Measurements from ENCODE around the gene ECE1. TPM values are rescaled to one million over a fixed set of nuclear protein-coding genes. Genes with fewer than 3 reads are reported as not detected.
"Not testable (repeated sequence)": the region's sequence is repeated elsewhere in the genome, so short reads cannot be mapped to it uniquely, and the experiment has no call there.

The ECE1 gene
- total and polyA plus RNA-seq, 10 of the 15 experiments (the other 5 are each of a cell fraction or from before 2014, with no cell fraction given): 0.97 to 81.0 (median 37.0) TPM

DNA sequence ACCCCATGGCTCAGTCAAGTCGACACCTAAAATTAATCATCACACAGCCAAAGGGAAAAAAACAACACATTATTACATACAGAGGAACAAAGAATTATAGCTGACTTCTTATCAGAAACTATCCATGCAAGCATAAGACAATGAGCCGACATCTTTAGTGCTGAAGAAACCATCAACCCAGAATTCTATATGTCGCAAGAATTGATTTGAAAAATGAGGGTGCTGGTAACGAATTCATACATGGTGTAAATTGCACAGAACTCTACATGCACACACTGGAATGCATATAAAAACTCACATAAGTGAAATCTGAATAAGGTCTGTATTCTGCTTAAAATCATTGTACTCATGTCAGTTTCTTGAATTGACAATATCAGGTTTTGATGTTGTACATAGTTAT is 88.6 kb downstream of the ECE1 start:
- no peak for TF ChIP-seq BMI1 (IDR thresholded peaks at IDR 0.05; ENCODE audit: borderline replicate concordance)
- TF ChIP-seq, protein P1, sequence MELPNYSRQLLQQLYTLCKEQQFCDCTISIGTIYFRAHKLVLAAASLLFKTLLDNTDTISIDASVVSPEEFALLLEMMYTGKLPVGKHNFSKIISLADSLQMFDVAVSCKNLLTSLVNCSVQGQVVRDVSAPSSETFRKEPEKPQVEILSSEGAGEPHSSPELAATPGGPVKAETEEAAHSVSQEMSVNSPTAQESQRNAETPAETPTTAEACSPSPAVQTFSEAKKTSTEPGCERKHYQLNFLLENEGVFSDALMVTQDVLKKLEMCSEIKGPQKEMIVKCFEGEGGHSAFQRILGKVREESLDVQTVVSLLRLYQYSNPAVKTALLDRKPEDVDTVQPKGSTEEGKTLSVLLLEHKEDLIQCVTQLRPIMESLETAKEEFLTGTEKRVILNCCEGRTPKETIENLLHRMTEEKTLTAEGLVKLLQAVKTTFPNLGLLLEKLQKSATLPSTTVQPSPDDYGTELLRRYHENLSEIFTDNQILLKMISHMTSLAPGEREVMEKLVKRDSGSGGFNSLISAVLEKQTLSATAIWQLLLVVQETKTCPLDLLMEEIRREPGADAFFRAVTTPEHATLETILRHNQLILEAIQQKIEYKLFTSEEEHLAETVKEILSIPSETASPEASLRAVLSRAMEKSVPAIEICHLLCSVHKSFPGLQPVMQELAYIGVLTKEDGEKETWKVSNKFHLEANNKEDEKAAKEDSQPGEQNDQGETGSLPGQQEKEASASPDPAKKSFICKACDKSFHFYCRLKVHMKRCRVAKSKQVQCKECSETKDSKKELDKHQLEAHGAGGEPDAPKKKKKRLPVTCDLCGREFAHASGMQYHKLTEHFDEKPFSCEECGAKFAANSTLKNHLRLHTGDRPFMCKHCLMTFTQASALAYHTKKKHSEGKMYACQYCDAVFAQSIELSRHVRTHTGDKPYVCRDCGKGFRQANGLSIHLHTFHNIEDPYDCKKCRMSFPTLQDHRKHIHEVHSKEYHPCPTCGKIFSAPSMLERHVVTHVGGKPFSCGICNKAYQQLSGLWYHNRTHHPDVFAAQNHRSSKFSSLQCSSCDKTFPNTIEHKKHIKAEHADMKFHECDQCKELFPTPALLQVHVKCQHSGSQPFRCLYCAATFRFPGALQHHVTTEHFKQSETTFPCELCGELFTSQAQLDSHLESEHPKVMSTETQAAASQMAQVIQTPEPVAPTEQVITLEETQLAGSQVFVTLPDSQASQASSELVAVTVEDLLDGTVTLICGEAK (IDR thresholded peaks at IDR 0.05; ENCODE audit: borderline replicate concordance): no peak

DNA sequence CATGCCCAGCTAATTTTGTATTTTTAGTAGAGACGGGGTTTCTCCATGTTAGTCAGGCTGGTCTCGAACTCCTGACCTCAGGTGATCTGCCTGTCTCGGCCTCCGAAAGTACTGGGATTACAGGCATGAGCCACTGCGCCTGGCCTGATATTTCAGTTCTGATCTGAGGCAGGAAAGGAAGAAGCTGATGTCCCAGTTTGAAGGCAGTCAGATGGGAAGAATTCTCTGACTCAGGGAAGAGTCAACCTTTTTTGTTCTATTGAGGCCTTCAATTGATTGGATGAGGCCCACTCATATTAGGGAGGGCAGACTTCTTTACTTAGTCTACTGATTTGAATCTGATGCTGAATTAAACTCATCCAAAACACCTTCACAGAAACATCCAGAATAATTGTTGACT is 89.0 kb downstream of the ECE1 start:
- WGBS (ENCODE audit: insufficient coverage, insufficient replicate concordance, low lambda C conversion rate, missing lambda C conversion rate): 41% methylated on average over 5 of the region's 5 CpGs
- RAD21 ChIA-PET (ENCODE audit: unreplicated experiment); BruUV-seq (replicated peaks); ATAC-seq; FAIRE-seq; DNase-seq (ENCODE audit: low read depth, low spot score); H4K20me1 ChIP-seq (ENCODE audit: control insufficient read depth, insufficient read depth); H3K79me2 ChIP-seq (ENCODE audit: control insufficient read depth, insufficient read depth, low read length); H3K27ac ChIP-seq (ENCODE audit: control insufficient read depth, insufficient read depth); intact Hi-C loops (cut with micrococcal nuclease; ENCODE audit: unreplicated experiment); H3K4me2 ChIP-seq (ENCODE audit: control insufficient read depth, insufficient read depth); H3K36me3 ChIP-seq (ENCODE audit: control insufficient read depth in 2 of 2, insufficient read depth in 2 of 2, low read length in 1 of 2); H3K4me3 ChIP-seq; H3K4me1 ChIP-seq (ENCODE audit: control insufficient read depth, insufficient read depth, low read length); POLR2A ChIA-PET; H3K27me3 ChIP-seq (replicated peaks in 1 of 2; ENCODE audit: control insufficient read depth in 2 of 2, insufficient read depth in 2 of 2, low read length in 1 of 2); H3K9me3 ChIP-seq (replicated peaks; ENCODE audit: control insufficient read depth, insufficient read depth, low read length); H3K9ac ChIP-seq (ENCODE audit: control insufficient read depth, insufficient read depth, low read length); H2AFZ ChIP-seq (ENCODE audit: control insufficient read depth, low read depth, low read length); in situ Hi-C loops (cut with MboI): not testable (repeated sequence)
- CTCF ChIA-PET: interaction anchor here (0.7 kb wide), 1 partner anchor 9 kb away, joined by 4 read pairs; no protein-coding TSS in a partner anchor
- SMC1A ChIA-PET (ENCODE audit: uncharacterized antibody, unreplicated experiment): interaction anchor here (1.2 kb wide), 1 partner anchor 17 kb away, joined by 3 read pairs; no protein-coding TSS in a partner anchor

More for the DNA sequence above, 88.6 kb downstream of the ECE1 start:
- intact Hi-C loops (cut with micrococcal nuclease; ENCODE audit: unreplicated experiment) (no loop called here), in situ Hi-C loops (cut with MboI) (no loop called here)
- H3K9ac ChIP-seq (ENCODE audit: control insufficient read depth, insufficient read depth, low read length): no peak overlapping the region
- no peaks in the 10 kb centered on the region for H3K27me3 ChIP-seq (replicated peaks in 1 of 2; ENCODE audit: control insufficient read depth in 2 of 2, insufficient read depth in 2 of 2, low read length in 1 of 2)
- DNase-seq (ENCODE audit: low read depth, low spot score) (no peak), ATAC-seq (no peak), FAIRE-seq (no peak)
- no peaks in the 10 kb centered on the region for H3K4me1 ChIP-seq (ENCODE audit: control insufficient read depth, insufficient read depth, low read length)
- no peaks in the 10 kb centered on the region for H3K9me3 ChIP-seq (replicated peaks; ENCODE audit: control insufficient read depth, insufficient read depth, low read length)
- H3K27ac ChIP-seq (ENCODE audit: control insufficient read depth, insufficient read depth): no peak overlapping the region
- no peaks in the 10 kb centered on the region for H3K36me3 ChIP-seq (ENCODE audit: control insufficient read depth in 2 of 2, insufficient read depth in 2 of 2, low read length in 1 of 2)
- CTCF ChIA-PET: interaction anchor here (0.6 to 0.7 kb wide), 2 partner anchors 9 to 418 kb away, joined by 3 to 4 read pairs; no protein-coding TSS in a partner anchor
- no peaks in the 10 kb centered on the region for H3K79me2 ChIP-seq (ENCODE audit: control insufficient read depth, insufficient read depth, low read length)
- BruUV-seq (replicated peaks): no TSS peak
- POLR2A ChIA-PET: no interaction called here
- no peak overlapping the region for H3K4me3 ChIP-seq
- SMC1A ChIA-PET (ENCODE audit: uncharacterized antibody, unreplicated experiment): no interaction called here
- no peak overlapping the region for H3K4me2 ChIP-seq (ENCODE audit: control insufficient read depth, insufficient read depth)
- 44% methylated on average over 4 of the region's 4 CpGs for WGBS (ENCODE audit: insufficient coverage, insufficient replicate concordance, low lambda C conversion rate, missing lambda C conversion rate)
- RAD21 ChIA-PET (ENCODE audit: unreplicated experiment): no interaction called here
- no peak overlapping the region for H2AFZ ChIP-seq (ENCODE audit: control insufficient read depth, low read depth, low read length)
- no peaks in the 10 kb centered on the region for H4K20me1 ChIP-seq (ENCODE audit: control insufficient read depth, insufficient read depth)

Measured in GM12878 (cell line).